HG03575 (cell line): ENCODE results near the gene SETMAR.
A peak's percentile ranks its signal among the peaks of the same experiment; 100 is the strongest.
"Not testable (repeated sequence)": the region's sequence is repeated elsewhere in the genome, so short reads cannot be mapped to it uniquely, and the experiment has no call there.

ENCODE experiments used
- ATAC-seq: cut with Tn5 transposase; IDR thresholded peaks from one replicate; pipeline ENCODE4 v1.9.1; 2021; ENCODE audit not compliant: unreplicated experiment, insufficient number of reproducible peaks, low FRiP score; ENCODE audit errors: extremely low read depth

The SETMAR gene

DNA sequence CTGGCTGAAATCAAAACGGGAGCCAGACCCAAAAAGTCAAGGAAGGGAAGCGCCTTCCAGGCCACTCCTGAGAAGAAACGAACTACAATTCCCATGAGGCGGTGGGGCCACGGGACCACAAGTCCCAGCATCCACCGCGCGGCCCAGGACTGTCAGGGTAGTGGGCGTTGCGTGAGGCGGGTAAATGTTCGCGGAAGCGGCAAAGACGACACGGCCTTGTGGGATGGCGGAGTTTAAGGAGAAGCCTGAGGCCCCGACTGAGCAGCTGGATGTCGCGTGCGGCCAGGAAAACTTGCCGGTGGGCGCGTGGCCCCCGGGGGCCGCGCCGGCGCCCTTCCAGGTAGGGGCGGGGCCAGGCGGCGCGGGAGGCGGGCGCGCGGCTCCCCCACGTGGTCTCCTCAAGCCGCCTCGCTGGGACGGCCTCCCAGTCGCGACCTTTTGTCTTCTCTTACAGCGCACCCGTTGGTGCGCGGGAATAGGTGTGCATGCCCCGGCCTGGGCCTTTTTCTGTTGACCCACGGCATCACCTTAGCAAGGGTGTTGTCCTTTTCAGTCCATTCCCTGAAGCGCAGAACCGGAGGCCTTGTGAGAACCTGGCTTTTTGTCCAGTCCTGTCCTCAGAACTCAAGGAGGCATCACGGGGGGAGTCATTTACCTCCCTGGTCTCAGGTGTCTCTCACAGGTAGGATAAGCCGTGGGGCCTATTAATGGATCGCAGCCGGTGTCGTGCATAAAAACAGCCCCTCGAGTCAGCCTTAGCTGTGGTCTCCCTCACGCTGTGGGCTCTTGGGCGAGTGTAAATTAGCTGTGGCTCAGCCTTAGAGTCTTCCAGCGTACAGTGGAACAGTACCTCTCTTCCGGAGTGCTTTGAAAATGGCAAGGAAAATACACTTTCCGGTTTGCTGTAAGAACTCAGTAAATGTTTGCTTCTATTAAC lies at the start of gene SETMAR:
Gene SETMAR (plus strand): TSS at position 183 of the 937 bp plus-strand sequence. CDS start 2 bp downstream, at position 185.
- peak; percentile 90 for ATAC-seq

DNA sequence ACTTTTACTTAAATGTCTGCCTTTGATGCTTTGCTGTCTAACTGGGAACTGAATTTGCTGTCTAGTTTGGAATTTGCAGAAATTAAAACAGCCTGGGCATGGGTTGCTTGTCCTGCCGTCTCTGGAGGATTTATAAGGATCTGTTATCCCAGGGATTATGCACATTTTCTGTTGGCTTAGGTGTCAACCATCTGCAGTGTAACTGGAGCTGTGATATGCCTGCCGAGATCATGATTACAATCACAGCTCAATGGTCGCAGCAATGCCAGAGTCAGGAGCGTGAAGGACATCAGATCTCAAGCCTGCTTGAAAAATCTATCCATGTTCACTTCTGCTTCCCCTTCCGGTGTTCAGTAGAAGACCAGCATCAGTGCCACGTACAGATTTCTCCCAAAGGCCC lies 41.8 kb upstream of the SETMAR start:
- ATAC-seq, result no peak

DNA sequence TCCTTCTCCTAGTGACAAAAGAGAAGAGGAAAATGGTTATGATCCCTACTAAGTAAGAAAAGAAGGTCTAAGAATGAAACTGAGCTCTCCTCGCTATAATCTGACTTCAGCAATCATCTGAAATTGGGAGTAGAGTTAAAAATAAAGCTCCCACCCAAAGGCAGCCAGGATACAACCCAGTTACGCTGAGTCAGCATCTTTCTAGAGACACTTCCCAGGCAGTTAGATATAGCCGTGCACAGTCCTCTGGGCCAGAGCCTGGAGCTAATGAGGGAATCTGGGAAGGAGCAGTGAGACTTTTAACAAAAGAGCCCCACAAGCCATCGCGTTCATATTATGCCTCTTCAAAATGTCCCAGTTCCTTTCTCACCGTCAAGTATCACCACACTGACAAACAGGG lies 39.1 kb upstream of the SETMAR start:
- no peak for ATAC-seq

DNA sequence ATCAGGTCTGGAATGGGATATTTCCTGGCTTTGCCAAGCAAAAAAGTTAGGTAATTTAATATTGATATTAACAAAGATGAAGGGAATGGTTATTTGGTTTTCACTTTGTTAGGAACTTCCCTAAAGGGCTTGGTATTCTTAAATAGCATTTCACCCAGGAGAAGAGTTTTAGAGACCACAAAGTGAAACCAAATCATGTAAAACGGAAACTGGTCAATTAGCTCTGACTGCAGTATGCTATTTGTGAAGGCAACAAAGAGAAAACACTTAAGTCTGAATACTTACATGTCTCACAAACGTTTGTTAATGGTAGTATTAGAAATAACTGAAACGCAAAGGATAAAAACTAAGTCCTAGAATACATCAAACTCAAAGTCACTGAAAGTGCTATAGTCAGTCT lies 32.4 kb upstream of the SETMAR start:
- peak; percentile 70 for ATAC-seq

DNA sequence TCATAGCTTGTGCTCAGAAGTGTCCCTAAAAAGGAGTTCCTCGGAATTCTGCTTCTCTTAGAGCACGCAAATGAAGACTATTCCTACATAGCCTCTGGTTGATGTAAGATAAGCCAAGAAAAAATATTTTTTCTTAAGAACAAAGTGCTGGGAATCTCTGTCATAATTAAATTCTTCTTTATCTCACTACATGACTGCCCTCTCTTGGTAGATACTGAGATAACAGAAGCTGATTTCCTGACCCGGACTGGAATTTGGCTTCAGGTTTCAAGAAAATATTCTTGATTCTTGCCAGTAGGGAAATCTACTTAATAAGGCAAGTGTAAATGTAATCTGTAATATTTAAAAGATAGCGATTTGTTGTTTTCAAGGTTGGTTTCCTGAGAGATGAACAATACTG lies 31.3 kb upstream of the SETMAR start:
- no peak for ATAC-seq

DNA sequence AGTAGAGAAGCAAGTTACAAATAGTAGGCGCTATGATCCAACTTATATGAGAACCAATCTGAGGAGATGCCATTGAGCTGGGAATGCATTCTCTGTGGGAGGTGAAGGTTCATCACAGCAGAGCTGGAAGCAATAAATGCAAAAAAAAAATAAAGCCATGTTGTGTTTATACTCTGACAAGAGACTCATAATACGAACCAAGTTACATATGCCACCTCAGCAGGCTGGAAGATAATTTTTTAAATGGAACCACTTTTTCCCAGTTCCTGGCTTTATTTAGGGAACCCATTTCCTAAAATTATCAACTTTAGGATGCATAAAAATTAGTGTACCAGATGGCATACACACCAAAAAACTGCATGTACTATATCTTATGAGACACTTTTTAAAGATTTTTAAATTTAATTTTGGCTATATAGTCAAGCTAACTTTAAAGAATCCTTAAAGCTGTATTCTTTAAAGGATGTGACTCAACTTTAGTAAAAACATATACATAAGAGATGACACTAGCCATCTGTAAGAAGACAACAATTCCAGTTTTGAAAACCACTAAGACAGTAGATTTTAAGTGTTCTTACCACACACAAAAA lies 23.6 kb upstream of the SETMAR start:
- no peak for ATAC-seq

DNA sequence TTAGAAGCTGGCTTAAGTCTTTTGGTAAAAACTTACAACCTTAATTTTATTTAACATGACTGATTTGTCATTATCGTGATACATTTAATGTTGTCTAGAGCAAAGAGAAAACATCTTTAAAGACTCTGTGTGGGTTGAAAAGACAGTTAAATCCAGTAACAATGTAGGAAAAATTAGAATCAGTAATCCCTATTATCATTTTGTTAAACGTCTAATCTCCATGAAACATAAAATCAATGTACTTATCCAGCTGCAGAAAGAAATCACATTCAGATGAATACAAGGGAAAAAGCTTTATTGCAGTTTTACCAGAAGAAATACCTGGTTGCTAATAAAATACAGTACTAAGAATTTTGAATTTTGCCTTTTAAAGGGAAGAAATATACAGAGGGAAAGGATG lies 21.2 kb upstream of the SETMAR start:
- ATAC-seq, result no peak

DNA sequence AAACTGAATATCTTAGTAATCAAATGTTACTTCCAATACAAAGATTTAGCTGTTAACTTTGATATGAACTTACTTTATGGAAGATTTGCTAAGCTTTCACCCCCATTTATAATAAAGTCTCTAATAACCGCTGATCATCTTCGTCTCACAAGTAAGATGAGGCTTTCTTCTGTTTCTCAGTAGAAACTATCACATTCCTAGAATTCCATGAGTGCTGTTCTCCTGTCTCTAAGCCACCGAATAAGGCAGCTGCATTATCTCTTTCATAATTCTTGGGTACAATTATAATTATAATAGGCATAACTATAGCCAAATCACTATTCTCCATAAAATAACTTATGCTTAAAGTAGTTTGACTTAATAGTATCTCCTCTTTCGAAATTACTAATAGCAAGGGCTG lies 18.3 kb upstream of the SETMAR start:
- no peak for ATAC-seq

DNA sequence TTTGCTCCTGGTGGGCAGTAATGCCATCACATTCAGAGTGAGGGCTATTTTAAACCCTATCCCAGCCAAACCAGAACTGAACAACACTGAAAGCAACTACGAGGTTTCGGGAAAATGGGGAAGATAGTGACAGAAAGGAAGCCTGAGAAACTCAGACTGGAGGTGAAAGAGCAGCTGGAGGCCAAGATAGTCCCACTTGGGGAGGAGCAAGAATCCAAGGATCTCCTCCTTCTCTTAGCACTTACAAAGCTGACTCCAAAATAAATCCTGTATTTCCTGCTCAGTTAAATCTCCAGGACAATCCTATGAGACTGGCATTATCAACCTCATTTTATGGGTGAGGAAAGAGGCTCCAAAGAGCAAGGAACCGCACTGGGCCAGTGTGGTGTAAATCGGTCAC lies 14.1 kb upstream of the SETMAR start:
- no peak for ATAC-seq

DNA sequence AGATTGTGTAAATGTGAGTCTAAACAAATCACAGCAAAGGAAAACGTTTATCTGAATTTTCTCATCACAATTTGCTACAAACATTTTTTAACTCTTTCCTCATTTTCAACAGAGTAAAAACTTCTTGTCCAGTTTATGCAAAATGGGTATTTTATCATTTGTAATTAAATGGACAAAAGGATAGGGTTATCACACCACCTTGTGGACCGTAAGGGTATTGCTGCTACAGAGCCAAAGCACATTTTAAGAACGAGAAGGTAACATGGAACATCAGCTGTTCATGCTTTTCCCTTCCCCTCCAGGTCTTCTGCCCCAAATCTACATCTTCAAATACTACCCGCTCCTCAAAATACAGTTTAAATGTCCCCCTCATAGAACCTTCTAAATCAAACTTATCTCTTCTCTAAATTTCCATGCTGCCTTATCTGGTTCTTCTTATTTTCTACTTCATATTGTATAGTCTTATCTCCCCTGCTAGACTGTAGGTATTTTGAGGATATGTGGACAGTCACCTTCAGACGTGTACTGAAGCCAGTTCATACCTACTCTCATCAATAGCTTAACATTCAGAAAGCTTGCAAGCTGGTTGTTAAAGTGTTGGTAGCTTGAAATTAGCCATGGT lies 12.8 kb upstream of the SETMAR start:
- no peak for ATAC-seq

DNA sequence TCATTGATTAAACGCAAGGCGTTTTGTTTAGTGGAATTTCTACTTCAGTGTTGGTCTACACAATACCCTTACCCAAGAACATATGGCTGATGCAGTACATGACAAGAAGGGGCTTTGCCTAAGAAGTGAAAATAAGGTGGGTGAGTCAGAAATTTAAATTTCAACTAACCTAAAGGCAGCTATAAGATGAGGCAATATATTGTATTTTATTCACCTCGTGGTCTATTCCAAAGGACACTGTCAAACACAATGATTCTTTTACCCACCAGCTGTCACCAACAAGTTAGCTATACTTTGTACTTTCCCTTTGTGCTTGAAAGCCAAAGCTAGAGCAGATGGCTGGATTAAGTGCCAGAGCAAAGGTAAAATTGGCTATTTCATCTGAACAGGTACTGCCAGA lies 10.9 kb upstream of the SETMAR start:
- no peak for ATAC-seq

DNA sequence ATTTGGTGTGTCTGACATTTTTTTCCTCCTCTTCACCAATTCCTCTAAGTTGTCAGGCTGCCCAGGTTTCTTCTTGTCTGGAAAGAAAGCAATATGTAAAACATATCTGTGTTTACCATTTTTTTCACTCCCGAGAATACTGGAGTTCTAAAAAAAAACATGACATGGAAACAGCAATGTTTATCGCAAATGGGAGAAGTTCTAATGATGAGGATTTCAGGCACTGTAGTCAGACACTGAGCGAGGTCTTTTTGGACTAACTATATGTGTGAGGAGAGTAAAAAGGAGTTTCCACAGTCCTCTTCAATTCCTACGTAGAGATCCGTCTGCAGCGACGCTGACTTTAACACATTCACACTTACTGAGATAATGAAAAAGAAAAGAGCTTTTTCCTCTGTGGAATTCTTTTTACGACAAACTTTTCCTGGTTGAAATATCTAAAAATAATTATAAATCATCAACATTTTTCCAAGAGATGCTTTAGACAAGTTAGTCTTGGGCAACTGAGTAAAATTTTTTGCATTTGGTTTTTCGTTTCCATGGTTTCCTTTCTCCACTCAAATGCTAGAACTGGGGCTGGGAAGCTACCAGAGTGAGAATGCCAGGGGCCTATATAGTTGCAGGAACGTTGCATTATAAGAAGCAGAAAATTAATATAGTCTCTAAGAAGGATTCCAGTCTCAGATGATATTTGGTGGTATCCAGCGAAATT lies 8.4 kb upstream of the SETMAR start:
- ATAC-seq, result no peak

DNA sequence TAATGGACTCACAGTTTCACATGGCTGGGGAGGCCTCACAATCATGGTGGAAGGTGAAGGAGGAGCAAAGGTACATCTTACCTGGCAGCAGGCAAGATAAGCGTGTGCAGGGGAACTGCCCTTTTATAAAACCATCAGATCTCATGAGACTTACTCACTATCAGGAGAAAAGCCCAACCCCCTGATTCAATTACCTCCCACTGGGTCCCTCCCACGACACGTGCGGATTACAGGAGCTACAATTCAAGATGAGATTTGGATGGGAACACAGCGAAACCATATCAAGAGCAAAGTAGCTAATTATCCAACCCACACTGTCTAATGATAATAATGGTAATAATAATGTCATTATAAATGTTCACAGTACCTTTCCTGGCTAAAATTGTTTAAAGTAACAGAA lies 6.7 kb upstream of the SETMAR start:
- not testable (repeated sequence) for ATAC-seq

DNA sequence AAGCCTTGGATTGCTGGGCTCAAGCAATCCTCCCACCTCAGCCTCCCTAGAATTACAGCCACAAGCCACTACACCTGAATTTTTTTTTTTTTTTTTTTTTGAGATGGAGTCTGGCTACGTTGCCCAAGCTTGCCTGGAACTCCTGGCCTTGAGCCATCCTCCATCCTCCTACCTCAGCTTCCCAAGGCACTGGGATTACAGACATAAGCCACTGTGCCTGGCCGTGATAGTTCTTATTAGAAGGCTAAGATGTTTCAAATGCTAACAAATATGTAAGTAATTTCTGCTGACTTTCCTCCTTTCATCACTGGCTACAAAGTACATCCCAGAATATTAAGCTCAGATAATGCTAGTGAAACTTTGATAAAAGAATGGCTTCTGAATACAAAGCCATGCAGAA lies 5.7 kb upstream of the SETMAR start:
- no peak for ATAC-seq

DNA sequence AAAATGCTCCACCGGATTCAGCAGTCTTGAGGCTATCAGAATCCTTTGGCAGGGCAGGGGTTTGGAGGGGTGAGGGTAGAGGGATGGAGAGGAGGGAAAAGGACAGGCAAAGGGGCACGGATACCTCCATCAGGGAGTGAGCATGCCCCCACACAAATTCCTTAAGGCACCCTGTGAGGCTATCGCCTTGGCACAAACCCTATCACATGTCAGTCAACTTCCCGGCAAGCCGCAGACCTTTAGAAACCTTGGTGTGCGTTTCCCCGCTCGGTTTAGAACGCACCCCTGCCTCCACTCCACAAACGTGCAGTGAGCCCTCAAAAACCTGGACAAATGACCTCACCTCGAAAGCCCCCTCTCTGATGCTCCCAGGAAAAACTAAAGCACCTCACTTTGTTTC lies 422 bp upstream of the SETMAR start:
- ATAC-seq, result no peak

DNA sequence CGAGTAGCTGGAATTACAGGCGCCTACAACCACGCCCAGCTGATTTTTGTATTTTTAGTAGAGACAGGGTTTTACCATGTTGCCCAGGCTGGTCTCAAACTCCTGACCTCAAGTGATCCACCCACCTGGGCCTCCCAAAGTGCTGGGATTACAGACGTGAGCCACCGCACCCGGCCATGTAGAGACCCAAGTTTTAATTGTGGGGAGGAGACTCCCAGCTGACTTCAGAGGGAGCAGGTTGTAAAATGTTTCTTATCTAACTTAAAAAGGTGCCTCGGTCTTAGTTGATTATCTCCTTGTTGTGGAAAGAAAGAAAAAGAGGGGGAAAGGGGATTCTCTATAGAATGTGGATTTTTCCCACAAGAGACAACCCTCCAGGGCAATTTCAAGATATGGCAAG lies 2.0 kb downstream of the SETMAR start:
- ATAC-seq, result not testable (repeated sequence)

DNA sequence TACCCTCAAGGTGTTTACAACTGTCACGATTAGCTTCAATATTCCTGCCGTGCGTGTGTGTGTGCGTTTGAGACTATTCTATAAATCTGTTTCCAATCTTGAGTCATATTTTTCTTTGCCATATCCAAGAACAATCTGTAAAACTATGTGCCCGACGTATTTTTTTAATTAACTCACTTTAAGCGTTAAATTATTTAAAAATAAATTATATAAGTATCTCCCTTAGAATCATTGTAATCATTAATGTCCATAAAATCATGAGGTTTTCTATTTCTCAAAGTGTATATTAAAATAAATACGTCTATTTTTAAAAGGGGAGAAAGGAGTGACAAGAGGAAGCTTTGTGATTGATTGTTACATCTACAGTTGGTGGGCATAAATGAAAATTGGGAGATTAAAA lies 2.9 kb downstream of the SETMAR start:
- no peak for ATAC-seq

DNA sequence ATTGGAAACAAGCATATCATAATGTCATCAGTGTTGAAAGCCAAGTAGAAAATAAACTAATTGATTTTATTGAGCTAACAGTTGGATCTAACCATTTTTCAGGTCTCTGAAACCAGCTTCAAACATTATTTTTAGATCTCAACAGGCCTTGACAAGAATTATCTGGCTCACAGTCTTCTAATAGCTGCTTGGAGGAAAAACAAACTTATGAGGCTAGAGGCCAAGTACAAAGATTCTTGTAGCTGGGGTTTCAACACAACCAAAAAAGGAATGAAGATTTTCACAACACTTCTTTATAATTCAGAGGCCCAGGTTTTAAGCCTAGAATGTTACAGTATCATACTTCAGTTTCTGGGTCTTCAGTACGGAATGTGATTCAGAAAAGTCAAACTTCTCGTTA lies 3.7 kb downstream of the SETMAR start:
- ATAC-seq, result no peak

DNA sequence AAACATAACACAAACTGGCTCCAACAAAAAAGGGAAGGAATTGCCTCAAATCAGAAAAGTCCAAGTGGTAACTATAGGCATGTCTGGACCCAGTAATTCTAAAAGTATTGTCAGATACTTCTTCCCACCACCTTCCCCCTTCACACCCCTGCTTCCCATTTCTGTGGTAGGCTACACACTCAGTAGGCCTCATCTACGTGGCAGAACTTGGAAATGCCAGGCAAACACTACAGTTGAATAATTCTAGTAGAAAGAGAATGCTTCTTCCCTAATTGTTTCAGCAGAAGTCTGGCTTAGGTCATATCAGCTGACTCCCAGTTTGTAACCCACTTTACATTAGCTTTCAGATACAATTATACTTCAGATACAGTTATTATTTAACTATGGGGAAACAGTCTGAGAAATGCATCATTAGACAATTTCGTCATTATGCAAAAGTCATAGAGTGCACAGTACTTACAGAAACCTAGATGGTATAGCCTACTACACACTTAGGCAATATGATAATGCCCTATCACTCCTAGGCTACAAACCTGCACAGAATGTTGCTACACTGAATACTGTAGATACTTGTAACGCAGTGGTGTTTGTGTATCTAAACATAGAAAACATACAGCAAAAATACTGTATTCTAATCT lies 6.4 kb downstream of the SETMAR start:
- no peak for ATAC-seq
